A549 treated with CpdA at 1 μM for 4 hours (cell line): Measurements from ENCODE around the gene NACA2. TPM values are rescaled to one million over a fixed set of nuclear protein-coding genes. Genes with fewer than 3 reads are reported as not detected.

Source experiments
- total RNA-seq: library from RNA; stranded (reverse); fragments of 200-300 nt; extraction: Qiagen RNA extraction; gene quantifications from 5 replicates; pipeline ENCODE4 v1.2.3, GENCODE V29; 2022; ENCODE audit warnings: low read depth

Gene NACA2
- 0.10 TPM in 1 of 5 replicates, not detected in the others for total RNA-seq

DNA sequence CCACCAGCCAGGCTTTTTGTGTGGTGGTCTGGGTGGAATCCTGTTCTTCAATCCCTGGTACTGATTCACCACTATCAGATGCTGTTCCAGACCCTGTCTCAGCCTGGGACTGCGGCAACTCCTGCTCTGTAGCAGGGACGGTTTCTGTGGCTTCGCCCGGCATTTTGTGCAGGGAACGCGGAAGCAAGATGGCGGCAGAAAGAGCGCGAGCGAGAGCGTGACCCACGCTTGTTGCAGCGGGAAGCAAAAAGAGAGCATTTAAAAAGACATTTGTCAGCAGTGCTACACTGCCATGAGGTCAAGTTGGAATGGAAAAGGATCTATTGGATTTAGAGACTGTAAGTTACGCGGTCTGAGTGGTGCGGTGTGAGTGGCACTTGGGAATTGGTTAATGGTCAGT, at the start of gene NACA2:
TSS of gene NACA2 (minus strand) at position 202 of the 400 bp plus-strand sequence. CDS start at position 163, 39 bp downstream.

Other genes starting within 250 kb of the NACA2 start
- gene TBX2, start 191.4 kb downstream of the NACA2 start, total RNA-seq: 4.8 to 8.1 TPM (median 7.8 TPM) in 5 replicates
- gene TBX4, start 138.8 kb downstream of the NACA2 start, total RNA-seq: 0.09 to 0.41 TPM (median 0.15 TPM) in 5 replicates